Measurements from ENCODE around the gene NAP1L4.

GRCh38 chr11:2928605-2929530 lies 63.3 kb downstream of the NAP1L4 start, which contains the start of gene PHLDA2:
- TF ChIP-seq EP300 (IDR thresholded peaks at IDR 0.05; ENCODE audit: borderline replicate concordance): no peak
- no peak for TF ChIP-seq CREB1 (IDR thresholded peaks at IDR 0.05; ENCODE audit: low read depth)
- TF ChIP-seq RAD21 (IDR thresholded peaks at IDR 0.05; ENCODE audit: low read depth): no peak

Measured in Ishikawa (cell line).